NOMO-1 (cell line): ENCODE results near the gene ZDHHC19.
A peak's percentile ranks its signal among the peaks of the same experiment; 100 is the strongest.
"Not testable (repeated sequence)": the region's sequence is repeated elsewhere in the genome, so short reads cannot be mapped to it uniquely, and the experiment has no call there.

Experiments used
- DNase-seq, 2 experiments: peaks; one replicate each; lab custom pipeline; 2025; ENCODE audit not compliant: unreplicated experiment in 2 of 2; lab: John Stamatoyannopoulos, UW

ZDHHC19 gene

DNA sequence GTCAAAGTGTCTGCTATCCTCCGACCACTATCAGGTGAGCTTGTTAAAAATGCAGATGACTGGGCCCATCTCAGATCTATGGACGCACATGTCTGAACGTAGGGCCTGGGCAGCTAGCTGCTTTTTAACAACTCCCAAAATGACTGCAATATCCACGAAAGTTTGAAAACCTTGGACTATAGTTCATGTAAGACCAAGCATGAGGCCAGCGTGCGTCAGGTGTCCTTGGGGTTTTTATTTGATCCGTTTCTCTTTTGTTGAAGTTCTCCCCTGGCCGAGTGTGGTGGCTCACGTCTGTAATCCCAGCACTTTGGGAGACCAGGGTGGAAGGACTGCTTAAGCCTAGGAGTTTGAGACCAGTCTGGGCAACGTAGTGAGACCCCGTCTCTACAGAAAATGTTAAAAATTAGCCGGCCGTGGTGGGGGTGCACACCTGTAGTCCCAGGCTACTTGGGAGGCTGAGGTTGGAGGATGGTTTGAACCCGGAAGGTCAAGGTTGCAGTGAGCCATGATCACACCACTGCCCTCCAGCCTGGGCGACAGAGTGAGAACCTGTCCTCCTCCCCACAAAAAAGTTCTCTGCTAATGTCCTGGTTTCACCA lies 14.7 kb upstream of the ZDHHC19 start:
- DNase-seq, result no peak

DNA sequence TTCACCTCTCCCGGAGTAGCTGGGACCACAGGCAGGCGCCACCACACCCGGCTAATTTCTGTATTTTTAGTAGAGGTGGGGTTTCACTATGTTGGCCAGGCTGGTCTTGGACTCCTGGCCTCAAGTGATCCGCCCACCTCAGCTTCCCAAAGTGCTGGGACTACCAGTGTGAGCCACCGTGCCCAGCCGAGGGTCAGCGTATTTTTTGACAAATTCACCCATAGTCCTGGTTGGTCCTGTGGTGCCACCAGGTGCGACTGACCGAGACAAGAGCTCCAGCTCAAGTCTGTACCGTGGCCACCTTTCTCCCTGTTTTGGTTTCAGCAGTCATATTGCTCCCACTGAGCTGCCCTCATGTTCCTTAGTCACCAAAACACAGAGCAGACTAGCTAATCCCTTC lies 13.9 kb upstream of the ZDHHC19 start:
- no peak for DNase-seq

DNA sequence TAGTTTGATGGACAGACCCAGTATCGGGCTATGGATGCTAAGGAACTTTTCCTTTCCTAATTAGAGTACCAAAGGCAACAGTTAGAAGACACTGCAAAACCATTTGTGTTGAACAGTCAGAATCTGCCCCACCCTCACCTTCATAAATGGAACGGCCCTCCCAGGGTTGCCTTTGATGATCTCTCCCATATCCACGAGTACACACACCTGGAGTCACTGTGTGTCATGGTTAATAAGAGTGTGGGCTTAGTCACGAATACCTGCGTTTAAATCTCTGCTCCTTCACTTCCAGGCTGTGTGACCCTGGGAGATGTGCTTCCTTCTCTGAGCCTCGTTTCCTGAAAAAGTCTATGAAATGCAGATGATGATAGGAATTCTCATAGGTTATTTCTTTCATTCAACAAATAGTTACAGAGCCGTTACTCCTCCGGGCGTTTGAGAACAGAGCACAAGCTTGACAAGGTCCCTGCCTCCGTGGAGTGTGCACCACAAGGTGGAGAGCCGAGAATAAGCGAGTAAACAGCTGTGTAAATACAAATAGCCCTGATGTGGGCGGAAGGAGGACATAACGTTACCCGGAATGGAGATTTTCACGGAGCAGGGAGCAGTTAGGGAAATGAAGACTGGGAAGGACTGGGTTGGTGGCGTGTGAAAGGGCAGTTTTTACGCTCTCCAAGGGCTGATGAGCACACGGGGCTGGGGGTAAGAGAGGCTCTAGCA lies 11.8 kb upstream of the ZDHHC19 start:
- DNase-seq, result no peak

DNA sequence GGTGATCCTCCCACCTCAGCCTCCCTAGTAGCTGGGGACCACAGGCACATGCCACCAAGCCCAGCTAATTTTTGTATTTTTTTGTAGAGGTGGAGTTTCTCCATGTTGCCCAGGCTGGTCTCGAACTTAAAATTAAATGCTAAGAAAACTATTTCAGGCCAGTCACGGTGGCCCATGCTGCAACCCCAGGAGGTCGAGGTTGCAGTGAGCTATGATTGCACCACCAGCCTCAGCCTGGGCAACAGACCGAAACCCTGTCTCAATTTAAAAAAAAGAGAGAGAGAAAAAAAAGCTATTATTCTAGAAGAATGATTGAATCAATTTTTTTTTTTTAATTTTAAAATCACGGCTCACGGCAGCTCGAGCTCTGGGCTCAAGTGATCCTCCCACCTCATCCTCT lies 9.8 kb upstream of the ZDHHC19 start:
- DNase-seq, result peak; percentile 74 to 75

DNA sequence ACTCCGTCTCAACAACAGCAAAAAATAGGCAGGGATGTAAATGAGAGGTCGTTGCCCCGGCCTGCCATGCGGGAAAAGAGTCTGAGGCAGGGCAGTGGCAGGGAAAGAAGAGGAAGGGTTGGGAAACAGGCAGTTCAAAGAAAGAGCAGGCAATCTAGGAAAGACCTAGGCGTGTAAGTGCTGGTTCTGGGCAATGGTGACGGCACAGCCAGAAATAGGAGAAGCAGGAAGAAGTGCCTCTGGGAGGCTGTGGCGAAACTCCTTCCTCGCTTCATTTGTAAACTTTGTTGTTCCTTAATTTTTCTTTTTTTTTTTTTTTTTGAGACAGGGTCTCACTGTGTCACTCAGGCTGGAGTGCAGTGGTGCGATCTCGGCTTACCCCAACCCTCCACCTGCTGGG lies 9.4 kb upstream of the ZDHHC19 start:
- peak; percentile 86 for DNase-seq

DNA sequence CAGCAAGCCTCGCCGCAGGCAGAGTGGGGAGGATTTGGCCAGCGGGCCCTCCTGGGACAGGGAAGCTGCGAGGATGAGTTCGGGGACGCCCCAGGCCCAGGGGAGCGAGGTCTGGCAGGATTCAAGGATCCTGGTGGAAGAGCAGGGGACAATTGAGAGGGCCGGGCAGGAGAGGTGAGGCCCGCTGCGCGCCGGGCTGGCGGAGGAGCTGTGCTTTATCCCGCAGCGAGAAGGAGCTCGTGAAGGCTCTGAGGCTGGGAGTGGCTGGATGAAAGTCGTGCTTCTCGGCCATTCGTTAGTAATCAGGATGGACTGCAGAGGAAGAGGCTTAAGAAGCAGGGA lies 8.7 kb upstream of the ZDHHC19 start:
- DNase-seq, result peak in 1 of 2 experiments; percentile 57

DNA sequence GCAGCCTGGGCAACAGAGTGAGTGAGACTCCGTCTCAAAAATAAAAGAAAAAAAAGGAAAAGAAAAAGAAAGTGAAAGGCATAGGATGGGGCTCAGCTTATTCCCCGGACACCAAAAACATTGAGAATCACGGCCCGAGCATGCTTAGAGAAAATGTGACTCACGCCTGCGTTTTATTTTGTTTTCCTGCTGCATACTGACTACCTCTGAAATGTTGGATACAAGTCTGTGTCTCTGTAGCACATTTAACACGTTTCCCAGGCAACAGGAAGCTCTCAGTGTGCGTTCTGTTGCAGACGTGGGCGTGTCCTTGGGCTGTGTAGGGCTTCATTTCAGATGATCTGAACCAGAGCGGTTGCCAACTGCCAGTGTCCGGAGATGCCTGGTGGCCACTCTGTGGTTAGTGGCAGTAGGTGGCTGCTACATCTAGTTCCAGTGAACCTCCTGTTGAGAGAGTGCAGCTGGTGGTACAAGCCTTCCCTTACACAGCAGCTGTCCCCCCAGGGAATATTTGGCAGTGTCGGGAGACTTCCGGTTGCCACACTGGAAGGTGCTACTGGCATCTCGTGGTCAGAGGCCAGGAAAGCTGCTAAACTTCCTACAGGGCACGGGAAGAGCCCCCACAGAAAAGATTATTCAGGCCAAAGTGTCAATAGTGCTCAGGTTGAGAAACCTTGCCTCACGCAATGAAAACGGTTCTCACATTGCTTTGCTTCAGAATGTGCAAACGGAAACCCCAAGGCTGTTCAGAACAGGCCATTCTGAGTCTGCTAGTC lies 8.2 kb upstream of the ZDHHC19 start:
- DNase-seq, result peak; percentile 97 to 98

DNA sequence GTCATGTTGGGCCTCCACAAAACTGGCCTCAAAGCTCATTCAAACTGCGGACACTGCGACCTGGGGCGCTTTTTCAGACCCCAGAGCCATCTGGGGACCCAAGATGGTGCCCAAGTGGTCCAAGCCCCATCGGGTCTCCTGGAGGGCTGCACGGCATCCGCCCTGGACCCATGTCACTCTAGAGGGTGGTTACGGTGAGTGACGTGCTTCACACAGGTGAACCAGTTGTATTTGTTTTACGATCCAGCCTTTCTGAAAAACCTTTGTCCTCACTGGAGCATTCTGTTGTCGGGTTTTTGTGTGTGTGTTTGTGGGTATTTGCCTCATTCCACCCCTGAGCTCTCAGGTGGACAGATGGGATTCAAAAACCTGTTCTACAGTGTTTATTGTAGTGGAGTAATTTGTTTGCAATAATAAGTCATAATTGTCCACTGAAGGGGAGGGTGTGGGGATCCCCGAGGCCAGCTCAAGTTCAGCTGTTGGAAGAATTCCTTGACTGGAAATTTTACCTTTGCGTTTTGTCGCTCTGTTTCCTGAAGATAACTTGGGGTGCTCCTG lies 7.0 kb upstream of the ZDHHC19 start:
- DNase-seq, result no peak

DNA sequence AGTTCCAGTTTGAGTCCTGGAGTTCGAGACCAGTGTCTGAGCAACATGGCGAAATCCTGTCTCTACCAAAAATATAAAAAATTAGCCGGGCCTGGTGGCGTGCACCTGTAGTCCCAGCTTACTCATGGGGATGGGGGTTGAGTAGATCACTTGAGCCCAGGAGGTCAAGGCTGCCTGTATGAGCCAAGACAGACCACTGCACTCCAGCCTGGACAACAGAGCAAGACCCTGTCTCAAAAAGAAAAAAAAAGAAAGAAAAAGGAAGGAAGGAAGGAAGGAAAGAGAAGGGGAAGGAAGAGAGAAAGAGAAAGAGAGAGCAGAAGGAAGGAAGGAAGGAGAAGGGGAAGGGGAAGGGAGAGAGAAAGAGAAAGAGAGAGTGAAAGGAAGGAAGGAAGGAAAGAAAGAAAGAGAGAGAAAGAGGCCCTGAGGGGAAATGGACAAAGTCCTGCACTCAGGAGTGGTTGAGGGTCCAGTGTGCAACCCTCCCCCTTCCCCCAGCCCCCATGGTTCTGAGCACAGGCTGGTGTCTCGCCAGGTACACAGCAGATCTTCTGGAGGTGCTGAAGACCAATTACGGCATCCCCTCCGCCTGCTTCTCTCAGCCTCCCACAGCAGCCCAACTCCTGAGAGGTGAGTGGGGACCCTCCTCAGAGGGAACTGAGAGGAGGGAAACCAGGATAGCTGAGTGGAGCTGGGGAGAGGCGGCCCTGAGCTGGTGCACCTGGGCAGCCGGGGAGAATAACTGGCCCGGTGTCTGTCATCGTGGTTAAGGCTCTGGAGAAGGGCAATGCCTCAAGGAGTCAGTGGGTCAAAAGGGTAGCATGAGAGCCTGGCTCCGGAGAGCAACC lies 6.3 kb upstream of the ZDHHC19 start:
- no peak for DNase-seq

DNA sequence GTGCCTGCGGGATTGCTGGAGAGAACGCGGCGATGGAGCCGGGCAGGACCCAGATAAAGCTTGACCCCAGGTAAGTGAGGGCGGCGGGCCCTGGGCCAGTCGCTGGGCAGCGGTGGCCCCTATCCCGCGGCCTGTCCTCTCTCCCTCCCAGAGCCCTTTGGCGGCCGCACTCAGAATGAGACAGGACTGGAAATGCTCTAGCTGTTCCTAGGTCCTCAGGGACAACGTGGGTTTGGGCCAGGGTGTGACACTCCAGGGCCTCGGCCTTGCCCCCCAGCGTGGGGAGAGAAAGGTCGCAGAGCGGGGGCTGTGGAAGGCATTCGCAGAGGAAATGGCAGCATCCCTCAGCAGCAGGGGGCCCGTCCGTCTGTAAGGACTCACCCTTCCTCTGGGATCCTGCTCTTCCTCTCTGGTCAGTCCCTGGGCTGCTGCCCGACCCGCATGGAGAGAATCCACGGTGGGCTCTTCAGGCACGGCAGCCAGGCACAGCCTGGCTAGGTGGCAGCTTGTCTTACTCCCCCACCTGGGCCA lies 5.5 kb upstream of the ZDHHC19 start:
- DNase-seq, result no peak

DNA sequence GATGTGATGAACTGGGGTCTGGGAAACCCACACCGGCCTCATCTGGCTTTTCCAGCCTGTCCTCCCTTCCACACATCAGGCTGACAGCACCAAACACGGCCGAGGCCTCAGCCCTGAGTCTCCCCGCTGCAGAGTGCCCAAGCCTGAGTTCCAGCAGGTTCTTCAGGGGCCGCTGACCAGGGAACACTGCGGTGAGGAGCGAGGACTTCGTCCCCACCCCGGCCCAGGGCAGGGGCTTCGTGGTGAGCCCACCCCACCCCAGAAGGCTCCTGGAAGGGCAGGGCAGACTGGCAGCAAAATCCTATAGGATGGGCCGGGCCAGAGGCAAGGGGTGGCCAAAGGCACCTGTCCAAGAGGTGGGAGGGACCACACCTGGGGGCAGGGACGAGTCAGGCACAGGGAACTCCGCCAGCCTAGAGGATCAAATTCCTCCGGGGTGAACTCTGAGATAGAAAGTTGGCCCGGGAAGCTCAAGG lies 4.9 kb upstream of the ZDHHC19 start, which contains the start of gene SLC51A:
Gene SLC51A (plus strand): TSS at position 446 of the 476 bp plus-strand sequence. CDS start 179 bp downstream, outside the sequence.
- DNase-seq, result no peak

DNA sequence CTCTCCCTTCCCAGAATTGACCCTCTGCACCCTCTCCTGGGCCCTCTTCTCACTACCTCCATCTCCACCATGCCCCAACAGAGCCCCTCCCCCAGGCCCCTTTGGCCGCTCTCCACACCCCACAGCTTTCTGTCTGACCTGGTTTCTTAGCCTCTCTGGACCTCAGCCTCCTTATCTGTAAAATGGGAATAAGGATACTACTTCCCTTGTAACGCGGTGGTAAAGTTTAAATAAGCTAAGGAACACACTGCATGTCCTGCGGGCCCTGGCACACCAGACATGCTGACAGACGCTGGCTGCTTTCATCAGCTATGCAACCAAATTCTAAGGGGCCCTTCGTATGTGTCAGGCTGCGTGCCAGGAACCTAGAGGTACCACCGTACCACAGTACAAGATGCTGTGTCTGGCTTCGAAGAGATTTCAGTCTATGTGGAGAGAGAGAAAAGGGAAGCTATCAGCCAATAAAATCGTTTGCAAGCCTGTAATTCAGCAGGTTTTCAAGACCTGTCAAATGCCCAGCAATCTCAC lies 4.4 kb upstream of the ZDHHC19 start:
- peak in 1 of 2 experiments; percentile 44 for DNase-seq

DNA sequence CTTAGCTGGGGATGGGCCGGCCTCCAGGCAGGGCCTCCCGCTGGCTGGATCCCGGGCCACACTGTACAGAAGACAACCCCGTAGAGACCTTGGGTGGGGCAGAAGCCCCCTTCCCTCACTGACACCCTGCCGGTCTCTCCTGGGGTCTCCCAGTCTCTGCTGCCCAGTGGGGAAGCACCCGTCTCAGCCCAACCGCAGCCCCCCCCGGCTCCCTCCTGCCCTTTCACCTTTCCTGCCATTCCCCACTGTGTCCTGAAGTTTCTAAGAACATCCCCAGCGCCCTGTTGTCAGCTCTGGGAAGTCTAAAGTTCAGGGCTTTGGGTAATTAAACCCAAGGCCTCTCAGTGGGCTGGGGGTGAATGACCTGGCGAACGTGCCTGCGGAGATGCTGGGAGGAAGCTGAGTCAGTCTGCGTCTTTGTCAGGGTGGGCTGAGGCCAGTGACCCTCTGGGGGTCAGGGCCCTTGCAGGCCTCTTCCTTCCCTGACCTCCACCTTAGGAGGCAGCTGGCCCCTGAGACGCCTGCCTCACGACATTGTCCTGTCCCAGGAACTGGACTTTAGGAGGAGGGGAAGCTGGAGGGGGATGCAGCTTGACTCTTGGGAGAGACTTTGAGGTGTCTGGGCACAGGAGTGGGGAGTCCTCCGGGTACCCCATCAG lies 3.7 kb upstream of the ZDHHC19 start:
- peak in 1 of 2 experiments; percentile 26 for DNase-seq

DNA sequence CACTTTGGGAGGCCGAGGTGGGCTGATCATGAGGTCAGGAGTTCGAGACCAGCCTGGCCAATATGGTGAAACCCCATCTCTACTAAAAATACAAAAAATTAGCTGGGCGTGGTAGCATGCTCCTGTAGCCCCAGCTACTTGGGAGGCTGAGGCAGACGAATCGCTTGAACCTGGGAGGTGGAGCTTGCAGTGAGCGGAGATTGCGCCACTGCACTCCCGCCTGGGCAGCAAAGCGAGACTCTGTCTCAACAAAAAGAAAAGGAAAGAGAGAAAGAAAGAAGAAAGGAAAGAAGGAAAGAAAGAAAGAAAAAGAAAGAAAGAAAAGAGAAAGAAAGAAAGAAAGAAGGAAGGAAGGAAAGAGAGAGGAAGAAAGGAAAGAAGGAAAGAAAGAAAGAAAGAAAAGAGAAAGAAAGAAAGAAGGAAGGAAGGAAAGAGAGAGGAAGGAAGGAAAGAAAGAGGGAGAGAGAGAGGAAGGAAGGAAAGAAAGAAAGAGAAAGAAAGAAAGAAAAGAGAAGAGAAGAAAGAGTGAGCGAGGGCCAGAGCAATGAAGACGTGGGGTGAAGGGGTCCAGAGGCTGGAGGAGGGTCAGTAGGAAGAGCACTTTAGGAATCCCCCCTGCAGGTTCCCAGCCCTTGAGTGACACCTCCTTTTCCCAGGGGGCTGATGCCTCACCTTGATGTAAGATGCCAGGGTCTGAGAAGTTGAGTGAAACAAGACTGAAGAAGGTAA lies 1.1 kb downstream of the ZDHHC19 start:
- DNase-seq, result not testable (repeated sequence)

DNA sequence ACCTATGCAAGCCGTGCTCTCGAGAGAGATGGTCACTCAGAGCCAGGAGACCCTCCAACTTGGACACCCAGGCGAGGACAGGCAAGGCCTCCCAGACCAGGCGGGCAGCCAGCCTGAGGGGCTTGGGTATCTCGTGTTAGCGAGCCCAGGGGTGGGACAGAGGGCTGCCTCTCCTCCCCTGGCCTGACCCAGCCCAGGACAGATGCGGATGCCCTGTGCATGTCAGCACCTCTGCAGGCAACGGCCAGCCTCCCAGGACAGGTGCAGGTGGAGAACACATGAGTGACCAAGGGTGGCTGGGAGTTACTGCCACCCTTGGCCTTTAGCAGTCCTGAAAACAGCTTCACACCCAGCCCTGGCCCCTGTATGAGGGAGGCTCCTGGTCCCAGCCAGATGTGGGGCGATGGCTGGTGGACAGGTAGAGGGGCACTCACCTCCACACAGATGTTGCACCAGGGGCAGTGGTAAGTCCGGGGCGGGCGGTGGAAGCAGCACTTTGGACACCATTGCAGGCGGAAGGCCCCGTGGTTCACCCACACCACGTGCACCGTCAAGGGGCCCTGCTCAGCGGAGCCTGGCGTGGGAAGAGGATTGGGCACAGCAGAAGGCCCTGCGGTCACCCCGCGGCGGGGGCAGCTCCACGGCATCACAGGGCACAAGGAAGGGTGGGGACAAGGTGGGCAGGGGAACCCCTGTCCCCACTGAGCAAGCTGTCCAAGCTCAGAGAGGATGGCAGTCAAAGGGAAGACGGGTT lies 2.1 kb downstream of the ZDHHC19 start:
- DNase-seq, result no peak

DNA sequence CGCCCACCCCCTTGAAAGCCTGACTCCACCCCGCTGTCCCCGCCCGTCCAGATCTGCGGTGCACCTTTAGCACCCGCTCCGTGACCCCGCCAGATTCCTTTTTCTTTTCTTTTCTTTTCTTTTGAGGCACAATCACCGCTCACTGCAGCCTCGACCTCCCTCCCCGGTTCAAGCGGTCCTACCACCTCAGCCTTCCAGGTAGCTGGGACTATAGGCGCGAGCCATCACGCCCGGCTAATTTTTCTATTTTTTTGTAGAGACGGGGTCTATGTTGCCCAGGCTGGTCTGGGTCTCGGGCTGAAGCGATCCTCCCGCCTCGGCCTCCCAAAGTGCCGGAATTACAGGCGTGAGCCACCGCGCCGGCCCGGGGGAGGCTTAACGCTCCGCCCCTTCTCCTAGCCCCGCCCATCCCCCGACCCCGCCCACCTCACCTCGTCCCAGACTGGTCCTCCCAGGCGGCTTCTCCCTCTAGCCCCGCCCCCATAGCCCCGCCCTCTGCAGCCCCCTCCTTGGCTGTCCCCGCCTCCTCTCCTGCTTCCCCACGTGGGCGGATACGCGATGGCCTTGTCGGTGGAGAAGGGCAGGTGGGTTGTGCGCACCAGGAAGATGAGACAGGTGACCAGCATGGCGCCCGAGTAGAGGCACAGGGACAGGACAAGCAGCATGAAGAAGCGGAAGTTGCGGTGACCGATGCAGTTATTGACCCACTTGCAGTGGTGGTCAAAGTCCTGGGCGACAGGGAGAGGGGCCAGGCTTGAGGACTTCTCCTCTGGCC lies 3.2 kb downstream of the ZDHHC19 start:
- DNase-seq, result peak; percentile 23 to 50

DNA sequence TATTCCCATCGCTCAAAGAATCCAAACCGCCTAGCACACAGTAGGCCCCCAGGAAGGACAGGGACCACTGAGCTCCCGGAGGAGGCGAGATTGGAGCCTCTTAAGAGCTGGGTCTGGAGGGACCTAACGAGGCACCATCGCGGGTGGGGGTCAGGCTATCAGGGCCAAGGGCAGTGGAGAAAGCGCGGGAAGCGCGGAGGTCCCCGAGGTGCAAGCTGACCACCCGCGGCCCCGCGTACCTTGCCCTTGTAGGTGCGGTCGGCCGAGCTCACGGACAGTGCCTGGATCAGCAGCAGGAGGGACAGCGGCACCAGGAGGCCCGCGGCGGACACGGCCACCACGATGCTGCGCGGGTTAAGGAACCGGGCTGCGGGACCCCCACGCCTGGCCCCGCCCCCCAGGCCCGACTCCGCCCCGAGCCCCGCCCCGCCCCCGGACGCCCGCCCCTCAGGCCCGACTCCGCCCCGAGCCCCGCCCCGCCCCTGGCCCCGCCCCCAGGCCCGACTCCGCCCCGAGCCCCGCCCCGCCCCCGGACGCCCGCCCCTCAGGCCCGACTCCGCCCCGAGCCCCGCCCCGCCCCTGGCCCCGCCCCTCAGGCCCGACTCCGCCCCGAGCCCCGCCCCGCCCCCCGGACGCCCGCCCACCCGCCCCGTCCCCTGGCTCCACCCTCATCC lies 3.9 kb downstream of the ZDHHC19 start:
- no peak for DNase-seq
